Measurements from ENCODE around the gene KCNIP4.

KCNIP4 gene

DNA sequence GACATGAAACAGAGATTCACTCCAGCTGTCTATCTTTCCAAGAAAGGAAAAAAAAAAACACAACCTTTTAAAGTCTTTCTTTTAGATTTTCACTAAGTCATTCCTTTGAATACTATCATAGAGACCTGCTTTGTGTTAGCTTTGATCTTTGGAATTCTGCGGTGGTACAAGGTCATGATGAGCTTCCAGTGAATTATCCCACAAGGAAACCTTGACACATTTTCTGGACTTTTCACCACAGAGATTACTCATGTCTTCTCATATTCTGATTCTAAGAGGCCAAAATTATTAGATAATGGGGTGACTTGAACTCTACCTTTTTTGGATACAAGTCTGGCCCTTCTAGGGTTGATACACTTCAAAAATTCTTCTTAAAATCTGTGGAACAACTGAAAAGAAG lies 1046.7 kb downstream of the KCNIP4 start:
- DNase-seq: no peak

DNA sequence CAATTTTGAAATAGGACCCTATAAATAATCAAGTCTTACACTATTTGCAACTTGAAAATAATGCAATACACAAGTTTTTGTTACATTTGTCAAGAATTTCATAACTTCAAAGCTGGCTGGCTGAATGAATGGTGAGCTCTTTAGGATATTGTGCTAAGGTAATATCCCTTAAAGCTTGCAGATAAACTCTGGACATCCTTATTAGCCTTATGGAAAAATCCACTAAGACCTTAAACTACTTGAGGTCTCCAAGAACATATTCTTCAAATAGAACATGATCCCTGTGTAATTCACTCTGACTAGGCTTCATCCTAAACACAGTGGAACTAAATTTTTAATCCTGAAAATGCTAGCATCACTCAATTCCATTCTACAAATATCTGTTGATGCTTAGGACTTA lies 1049.0 kb downstream of the KCNIP4 start:
- no peak for DNase-seq

DNA sequence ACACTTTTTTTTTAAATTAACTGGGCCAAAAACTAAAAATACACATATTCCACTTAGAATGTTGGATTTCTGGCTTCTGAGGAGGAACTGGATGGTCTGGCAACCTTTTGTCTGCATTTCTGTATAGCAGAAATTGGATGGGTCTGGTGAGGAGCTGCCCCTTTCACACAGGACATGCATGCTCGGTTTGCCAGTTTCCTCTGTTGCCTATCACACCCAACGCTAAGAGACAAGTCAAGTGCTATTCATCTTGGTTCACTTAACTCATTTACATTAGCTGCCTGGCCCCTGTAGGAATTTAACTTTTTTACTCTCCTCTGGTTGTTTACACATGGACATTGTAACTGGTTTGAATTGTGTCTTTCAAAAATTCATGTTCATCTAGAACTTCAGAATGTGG lies 1052.6 kb downstream of the KCNIP4 start:
- no peak for DNase-seq

DNA sequence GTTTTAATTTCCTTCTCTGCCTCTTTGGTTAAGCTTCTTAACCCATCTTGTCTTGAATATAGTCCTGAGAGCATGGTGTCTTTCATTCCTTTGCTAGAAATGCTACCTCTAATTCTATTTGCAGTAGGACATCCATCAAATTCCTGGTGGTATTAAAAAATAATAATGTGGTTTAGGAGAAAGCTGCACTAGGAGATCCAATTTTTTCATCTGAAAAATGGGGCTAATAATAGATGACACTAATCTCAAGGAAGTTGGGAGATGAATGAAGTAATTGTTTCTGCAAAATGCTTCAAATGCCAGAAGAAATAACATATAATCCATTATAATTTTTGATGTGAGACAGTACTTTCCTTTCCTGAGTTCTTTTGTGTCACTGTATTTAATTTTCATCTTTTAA lies 1053.4 kb downstream of the KCNIP4 start:
- DNase-seq: no peak

DNA sequence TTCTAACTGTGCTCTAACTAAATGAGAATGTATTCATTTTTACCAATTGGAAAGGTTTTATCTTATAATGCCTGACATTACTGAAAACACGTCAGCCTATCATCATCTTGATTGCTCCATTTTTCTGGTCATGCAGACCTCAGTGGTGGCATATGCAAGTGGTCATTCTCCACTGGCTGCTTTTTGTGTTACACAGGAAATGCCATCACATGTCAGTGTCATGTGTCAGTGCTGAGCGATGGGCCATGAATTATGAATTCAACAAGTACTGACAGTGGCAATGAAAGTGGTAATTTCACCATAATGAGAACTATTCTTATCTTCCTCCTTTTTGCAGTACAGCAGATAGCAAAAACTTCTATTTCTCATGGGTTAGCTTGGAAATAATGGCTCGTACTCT lies 1057.8 kb downstream of the KCNIP4 start:
- no peak for DNase-seq

- DNase-seq: no peak
Measured at GRCh38 chr4:20889901-20890300, 1058.7 kb downstream of the KCNIP4 start.

GRCh38 chr4:20883677-20884076 lies 1064.9 kb downstream of the KCNIP4 start:
- DNase-seq: no peak

GRCh38 chr4:20883231-20883630 lies 1065.3 kb downstream of the KCNIP4 start:
- no peak for DNase-seq

GRCh38 chr4:20882500-20882899 lies 1066.1 kb downstream of the KCNIP4 start:
- no peak for DNase-seq

DNA sequence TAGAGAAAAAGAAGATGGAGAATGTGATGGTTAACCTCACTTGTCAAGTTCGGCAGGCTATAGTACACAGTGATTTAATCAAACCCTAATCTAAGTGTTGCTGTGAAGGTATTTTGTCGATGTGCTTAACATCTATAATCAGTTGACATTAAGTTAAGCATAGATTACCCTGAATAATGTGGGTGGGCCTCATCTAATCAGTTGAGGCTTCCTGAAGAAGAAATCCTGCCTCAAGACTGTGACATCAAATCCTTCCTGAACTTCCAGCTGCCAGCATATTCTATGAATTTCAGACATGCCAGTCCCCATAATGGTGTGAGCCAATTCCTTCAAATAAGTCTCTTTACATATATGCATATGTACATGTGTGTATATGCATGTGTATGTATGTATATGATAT lies 1066.9 kb downstream of the KCNIP4 start:
- no peak for DNase-seq

- DNase-seq: no peak
Measured at GRCh38 chr4:20878806-20879205, 1069.8 kb downstream of the KCNIP4 start.

GRCh38 chr4:20870436-20870835 lies 1078.1 kb downstream of the KCNIP4 start:
- DNase-seq: no peak

DNA sequence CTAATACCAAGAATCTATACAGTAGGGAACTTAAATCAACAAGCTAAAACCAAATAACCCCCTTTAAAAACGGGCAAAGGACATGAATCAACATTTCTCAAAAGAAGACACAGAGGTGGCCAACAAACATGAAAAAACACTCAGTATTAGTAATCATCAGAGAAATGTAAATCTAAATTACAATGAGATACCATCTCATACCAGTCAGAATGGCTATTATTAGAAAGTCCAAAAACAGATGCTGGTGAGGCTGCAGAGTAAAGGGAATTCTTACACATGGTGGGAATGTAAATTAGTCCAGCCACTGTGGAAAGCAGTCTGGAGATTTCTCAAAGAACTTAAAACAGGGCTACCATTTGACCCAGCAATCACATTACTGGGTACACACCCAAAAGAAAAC lies 1080.5 kb downstream of the KCNIP4 start:
- no peak for DNase-seq

DNA sequence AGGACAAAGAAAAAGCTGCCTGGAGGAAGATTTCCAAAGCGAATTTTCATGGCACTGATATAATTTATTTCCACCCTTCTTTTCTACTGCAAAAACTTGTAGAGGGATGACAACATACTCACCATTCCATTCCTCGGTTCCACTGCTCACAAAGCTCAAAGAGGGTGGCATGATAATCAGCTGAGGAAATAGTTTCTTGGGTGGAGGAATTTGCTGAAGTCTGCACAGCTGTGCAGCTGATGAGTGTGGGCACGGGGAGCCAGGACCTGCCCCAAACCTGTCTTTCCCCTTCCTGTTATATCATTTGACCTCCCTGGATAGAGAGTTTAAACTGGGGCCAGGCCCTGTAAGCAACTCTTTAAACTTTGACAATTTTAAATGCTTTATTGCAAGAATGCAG lies 1087.7 kb downstream of the KCNIP4 start:
- no peak for DNase-seq

DNA sequence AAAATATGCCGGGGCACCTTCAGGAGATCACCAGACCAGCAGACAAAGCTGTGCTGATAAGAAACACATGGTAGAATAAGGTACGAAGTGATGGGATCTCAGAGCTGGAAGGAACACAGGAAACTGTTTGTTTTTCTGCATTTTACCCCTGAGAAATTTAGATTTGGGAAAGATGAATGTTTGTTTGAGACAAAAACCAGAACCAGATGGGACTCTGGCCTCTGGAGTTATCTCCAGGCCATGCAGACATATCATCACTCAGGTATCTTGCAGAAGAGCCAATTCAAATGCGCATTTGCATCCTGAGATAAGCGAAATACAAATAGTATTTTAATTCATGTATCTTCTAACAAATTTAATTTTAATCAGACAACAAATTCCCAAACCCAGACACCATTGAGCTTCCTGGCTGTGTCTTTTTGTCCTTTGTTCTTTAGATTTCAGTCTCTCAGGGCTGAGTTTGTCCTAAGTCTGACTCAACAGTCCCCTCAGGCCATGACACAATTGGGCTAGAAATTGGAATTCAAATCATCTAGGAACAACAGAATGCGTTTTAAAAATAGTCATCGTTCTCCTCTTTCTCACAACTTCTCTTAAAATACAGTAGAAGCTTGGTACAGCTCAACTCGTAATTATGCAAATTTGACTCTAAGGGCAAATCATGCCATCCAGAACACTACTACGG lies 1089.3 kb downstream of the KCNIP4 start:
- DNase-seq: no peak

DNA sequence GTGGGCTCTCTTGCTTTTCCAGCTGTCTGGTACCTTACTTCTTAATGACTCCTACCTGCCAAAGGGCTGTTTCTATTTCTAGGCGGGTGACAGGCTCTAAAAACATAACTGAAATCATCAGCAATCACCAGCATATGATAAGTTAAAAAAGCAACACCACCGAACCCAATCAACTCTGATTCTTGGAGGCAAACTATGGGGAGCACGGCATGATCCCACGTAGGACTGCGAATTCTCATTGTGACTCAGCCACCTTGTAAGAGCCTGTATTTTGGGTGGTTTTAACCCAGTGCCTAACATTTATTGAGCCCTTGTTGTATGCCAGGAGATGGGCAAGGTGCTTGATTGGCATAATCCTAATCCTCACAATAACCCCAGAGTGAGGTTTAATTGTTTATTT lies 1091.5 kb downstream of the KCNIP4 start:
- no peak for DNase-seq

GRCh38 chr4:20847124-20847747 lies 1101.3 kb downstream of the KCNIP4 start:
- DNase-seq: no peak

GRCh38 chr4:20844311-20844710 lies 1104.3 kb downstream of the KCNIP4 start:
- no peak for DNase-seq

GRCh38 chr4:20840648-20841190 lies 1107.9 kb downstream of the KCNIP4 start:
- no peak for DNase-seq

GRCh38 chr4:20839957-20840356 lies 1108.6 kb downstream of the KCNIP4 start:
- DNase-seq: no peak

GRCh38 chr4:20838476-20838875 lies 1110.1 kb downstream of the KCNIP4 start:
- no peak for DNase-seq

DNA sequence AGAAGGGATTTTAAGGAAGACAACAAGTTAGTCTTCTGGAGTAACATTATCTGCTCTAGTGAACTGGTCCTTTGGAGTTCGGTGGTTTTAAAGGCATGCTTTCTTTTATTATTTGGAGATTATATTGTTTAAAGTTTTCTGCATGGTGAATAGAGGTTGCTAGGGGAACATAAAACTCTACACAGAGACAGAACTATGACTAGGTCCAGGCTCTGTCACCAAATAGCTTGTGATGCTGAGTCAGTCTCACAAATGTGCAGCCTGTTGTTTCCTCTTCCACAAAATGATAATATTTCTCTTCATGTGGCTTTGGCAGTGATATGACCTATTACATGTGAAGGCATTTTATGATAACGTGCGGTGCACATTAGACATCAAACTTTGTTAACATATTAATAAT lies 1115.7 kb downstream of the KCNIP4 start:
- DNase-seq: no peak

GRCh38 chr4:20831746-20832145 lies 1116.8 kb downstream of the KCNIP4 start:
- no peak for DNase-seq

DNA sequence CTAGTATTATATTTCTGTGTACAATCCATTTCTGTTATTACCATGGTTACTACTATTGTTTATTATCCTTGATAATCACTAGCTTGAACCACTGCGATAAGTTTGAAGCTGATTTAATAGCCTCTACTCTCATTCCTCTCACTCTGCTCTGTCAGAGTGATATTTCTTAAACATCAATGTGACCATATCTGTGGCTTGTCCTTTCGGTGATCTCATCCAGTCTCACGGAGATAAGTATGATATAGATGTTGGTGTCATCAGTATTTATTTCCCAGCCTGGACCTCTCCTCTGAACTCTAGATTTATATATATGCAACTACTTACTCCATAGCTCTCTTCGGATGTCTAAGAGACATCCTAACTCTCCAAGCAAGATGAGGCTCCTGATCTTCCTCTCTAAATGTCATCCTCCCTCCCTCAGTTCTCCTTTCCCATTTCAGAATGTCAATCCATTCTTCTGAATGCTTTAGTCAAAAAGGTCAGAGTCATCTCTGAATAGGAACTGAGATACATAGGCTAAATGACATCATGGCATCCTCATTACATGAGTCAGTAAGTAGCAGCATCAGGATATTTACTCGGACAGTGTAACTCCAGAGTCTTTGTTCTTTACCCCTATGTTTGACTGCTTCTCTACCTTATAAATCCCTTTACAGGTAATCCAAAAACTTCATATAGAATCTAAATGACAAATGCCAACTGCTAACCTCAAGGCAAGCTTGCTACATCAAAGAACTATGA lies 1118.8 kb downstream of the KCNIP4 start:
- DNase-seq: no peak

Data from NCI-H2029 (cell line).